HuH-7.5 (cell line): ENCODE results near the gene NUSAP1.
"Not testable (repeated sequence)": the region's sequence is repeated elsewhere in the genome, so short reads cannot be mapped to it uniquely, and the experiment has no call there.

Source experiments
- DNase-seq: peaks from one replicate; pipeline ENCODE4 v3.0.0; 2011; ENCODE audit warnings: low spot score

The NUSAP1 gene

GRCh38 chr15:41332194-41333025 is at the start of gene NUSAP1, which contains the start of gene OIP5:
Gene NUSAP1, plus strand, starts transcription at chr15:41332881. Its CDS starts 77 bp downstream, at chr15:41332958.
Gene OIP5, minus strand, starts transcription at chr15:41332591. Its CDS starts 30 bp downstream, at chr15:41332561.
- peak; percentile 88 for DNase-seq

- DNase-seq: not testable (repeated sequence)
Measured at GRCh38 chr15:41282980-41283652, 49.6 kb upstream of the NUSAP1 start.

- peak; percentile 90 for DNase-seq
Measured at GRCh38 chr15:41283653-41284426, 48.8 kb upstream of the NUSAP1 start.

- peak; percentile 16 for DNase-seq
Measured at GRCh38 chr15:41284427-41285177, 48.1 kb upstream of the NUSAP1 start.

- DNase-seq: no peak
Measured at GRCh38 chr15:41285285-41285684, 47.4 kb upstream of the NUSAP1 start.

- DNase-seq: no peak
Measured at GRCh38 chr15:41286665-41287333, 45.9 kb upstream of the NUSAP1 start.

GRCh38 chr15:41288464-41288863 is 44.2 kb upstream of the NUSAP1 start:
- no peak for DNase-seq

- DNase-seq: no peak
Measured at GRCh38 chr15:41289953-41290352, 42.7 kb upstream of the NUSAP1 start.

GRCh38 chr15:41291065-41291631 is 41.5 kb upstream of the NUSAP1 start:
- no peak for DNase-seq

GRCh38 chr15:41292521-41292920 is 40.2 kb upstream of the NUSAP1 start:
- DNase-seq: no peak

GRCh38 chr15:41301139-41301538 is 31.5 kb upstream of the NUSAP1 start:
- not testable (repeated sequence) for DNase-seq

- DNase-seq: no peak
Measured at GRCh38 chr15:41301587-41301986, 31.1 kb upstream of the NUSAP1 start.

GRCh38 chr15:41304149-41304770 is 28.4 kb upstream of the NUSAP1 start:
- DNase-seq: no peak

GRCh38 chr15:41307679-41308078 is 25.0 kb upstream of the NUSAP1 start:
- DNase-seq: no peak

GRCh38 chr15:41309226-41309905 is 23.3 kb upstream of the NUSAP1 start:
- DNase-seq: no peak

GRCh38 chr15:41320805-41321330 is 11.8 kb upstream of the NUSAP1 start:
- not testable (repeated sequence) for DNase-seq

GRCh38 chr15:41323611-41324010 is 9.1 kb upstream of the NUSAP1 start:
- DNase-seq: no peak

- DNase-seq: no peak
Measured at GRCh38 chr15:41331281-41331680, 1.4 kb upstream of the NUSAP1 start.

GRCh38 chr15:41331833-41332193 is 868 bp upstream of the NUSAP1 start:
- DNase-seq: peak; percentile 63
